Glutamatergic neuron (in vitro differentiated cells): ENCODE data around the gene KIRREL3. TPM values are rescaled to one million over a fixed set of nuclear protein-coding genes. Genes with fewer than 3 reads are reported as not detected.

ENCODE experiments used
- DNase-seq: peaks from one replicate; pipeline ENCODE4 v3.0.0; 2022
- H3K27ac Mint-ChIP-seq: one replicate; pipeline ENCODE4 v1.8.0; 2020; ENCODE audit warnings: mild to moderate bottlenecking, mixed read lengths, inconsistent platforms; ENCODE audit not compliant: unreplicated experiment
- H3K27me3 Mint-ChIP-seq: one replicate; pipeline ENCODE4 v1.8.0; 2020; ENCODE audit warnings: mild to moderate bottlenecking, moderate library complexity, mixed read lengths, inconsistent platforms; ENCODE audit not compliant: unreplicated experiment
- H3K36me3 Mint-ChIP-seq: one replicate; pipeline ENCODE4 v1.8.0; 2020; ENCODE audit warnings: mild to moderate bottlenecking, mixed read lengths, inconsistent platforms; ENCODE audit not compliant: unreplicated experiment
- H3K4me1 Mint-ChIP-seq: one replicate; pipeline ENCODE4 v1.8.0; 2020; ENCODE audit warnings: mild to moderate bottlenecking, low read depth, mixed read lengths, inconsistent platforms; ENCODE audit not compliant: unreplicated experiment
- H3K4me3 Mint-ChIP-seq: one replicate; pipeline ENCODE4 v1.8.0; 2020; ENCODE audit warnings: mild to moderate bottlenecking, mixed read lengths, inconsistent platforms; ENCODE audit not compliant: unreplicated experiment
- H3K9me3 Mint-ChIP-seq: one replicate; pipeline ENCODE4 v1.8.0; 2020; ENCODE audit warnings: mild to moderate bottlenecking, moderate library complexity, mixed read lengths, inconsistent platforms; ENCODE audit not compliant: unreplicated experiment
- CTCF ChIP-seq: fragments of 200-600 bp; sonication (generic); IDR thresholded peaks from one replicate; pipeline ENCODE4 v1.5.0; 2021; ENCODE audit not compliant: partially characterized antibody, unreplicated experiment
- total RNA-seq: library from RNA; stranded (reverse); fragmentation: NEBNext Ultra II Directional; extraction: Animal tissue kit (Norgen Biotek cat#: 25700); gene quantifications from one replicate; pipeline ENCODE4 v1.2.1, GENCODE V29; 2021; ENCODE audit not compliant: unreplicated experiment

Gene KIRREL3
- total RNA-seq, 1 donor from 2014 or later, result 25.3 TPM

DNA sequence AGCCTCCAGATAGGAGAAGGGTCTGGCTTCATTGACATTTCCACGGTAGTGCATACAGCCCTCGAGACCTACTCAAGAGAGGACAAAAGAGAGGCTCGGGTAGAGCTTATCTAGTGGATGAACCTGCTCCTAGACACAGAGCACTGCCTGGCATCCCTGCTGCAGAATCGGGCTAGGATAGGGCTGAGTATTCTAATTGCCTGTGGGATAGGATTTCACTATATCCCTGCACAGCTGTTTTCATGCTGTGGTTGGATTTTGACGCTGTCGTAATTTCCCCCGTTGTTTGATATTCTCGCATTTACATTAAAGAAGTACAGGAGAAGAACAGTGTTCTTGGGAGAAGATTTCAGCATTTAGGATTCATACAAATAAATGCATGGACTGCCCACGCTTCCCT, 107.8 kb downstream of the KIRREL3 start:
- Mint-ChIP-seq H3K27me3 (peaks cover 2% of the 10 kb centered on the region), H3K9me3 (peaks cover 4% of the 10 kb centered on the region), H3K36me3 (peaks cover 13% of the 10 kb centered on the region), H3K4me1 (peaks cover 19% of the 10 kb centered on the region), H3K27ac (no peak overlapping the region), H3K4me3 (no peak overlapping the region)
- no peak for DNase-seq
- no peak for TF ChIP-seq CTCF

DNA sequence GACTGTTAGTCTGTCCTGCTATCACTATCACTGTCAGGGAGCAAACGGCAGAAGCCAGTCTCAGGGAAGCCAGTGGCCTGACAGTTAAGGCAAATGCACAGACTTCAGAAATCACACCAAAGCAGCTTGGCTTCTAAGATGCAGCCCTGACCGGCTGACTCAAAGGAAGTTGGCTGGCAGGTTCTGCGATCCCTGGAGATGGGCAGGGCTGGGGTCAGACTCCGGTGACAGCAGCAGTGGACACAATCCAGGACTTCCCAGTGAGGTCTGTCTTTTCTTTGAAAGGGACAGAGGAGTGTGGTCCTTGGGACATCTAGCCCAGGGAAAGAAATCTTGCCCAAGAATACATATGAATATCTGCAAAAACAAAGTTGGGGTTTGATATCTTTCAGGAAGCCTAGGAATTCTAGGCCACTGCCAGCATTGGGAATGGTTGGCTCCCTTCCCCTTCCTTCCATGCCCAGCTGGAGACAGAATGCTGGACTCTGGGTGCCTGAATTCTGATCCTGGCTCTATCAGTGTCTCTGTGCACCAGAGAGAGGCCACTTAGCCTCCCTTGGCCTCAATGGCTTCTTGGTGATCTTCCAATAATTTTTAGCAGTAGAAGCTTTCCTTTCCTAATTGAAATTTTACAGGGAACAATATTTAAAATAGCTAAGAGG, 108.9 kb downstream of the KIRREL3 start:
- Mint-ChIP-seq H3K27ac (no peak overlapping the region), H3K4me1 (peaks cover 19% of the 10 kb centered on the region), H3K4me3 (no peak overlapping the region), H3K36me3 (peaks cover 8% of the 10 kb centered on the region), H3K9me3 (peaks cover 4% of the 10 kb centered on the region), H3K27me3 (peaks cover 2% of the 10 kb centered on the region)
- no peak for DNase-seq
- no peak for TF ChIP-seq CTCF

DNA sequence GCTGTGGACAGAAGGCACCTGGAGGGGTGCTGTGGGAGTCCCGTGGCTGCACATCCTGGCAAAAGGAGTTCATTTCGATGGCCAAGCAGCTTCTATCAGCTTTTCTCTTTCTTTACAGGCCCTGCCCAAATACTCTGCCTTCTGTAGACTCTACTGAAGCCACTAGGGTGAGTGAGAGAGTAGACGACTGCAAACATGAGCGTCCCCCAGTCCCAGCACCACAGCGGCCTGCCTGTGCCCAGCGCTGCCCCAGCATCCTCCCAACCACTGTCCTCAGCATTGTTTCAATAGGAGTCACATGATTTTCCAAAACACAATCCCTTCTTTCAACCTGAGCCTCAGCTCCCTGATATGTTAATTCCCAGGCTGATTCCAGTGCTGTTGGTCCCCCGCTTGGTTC, 110.0 kb downstream of the KIRREL3 start:
- no peak for DNase-seq
- Mint-ChIP-seq H3K9me3 (peaks cover 3% of the 10 kb centered on the region), H3K27me3 (peaks cover 2% of the 10 kb centered on the region), H3K4me1 (peaks cover 19% of the 10 kb centered on the region), H3K27ac (no peak overlapping the region), H3K4me3 (no peak overlapping the region), H3K36me3 (peaks cover 3% of the 10 kb centered on the region)
- TF ChIP-seq CTCF, result no peak

DNA sequence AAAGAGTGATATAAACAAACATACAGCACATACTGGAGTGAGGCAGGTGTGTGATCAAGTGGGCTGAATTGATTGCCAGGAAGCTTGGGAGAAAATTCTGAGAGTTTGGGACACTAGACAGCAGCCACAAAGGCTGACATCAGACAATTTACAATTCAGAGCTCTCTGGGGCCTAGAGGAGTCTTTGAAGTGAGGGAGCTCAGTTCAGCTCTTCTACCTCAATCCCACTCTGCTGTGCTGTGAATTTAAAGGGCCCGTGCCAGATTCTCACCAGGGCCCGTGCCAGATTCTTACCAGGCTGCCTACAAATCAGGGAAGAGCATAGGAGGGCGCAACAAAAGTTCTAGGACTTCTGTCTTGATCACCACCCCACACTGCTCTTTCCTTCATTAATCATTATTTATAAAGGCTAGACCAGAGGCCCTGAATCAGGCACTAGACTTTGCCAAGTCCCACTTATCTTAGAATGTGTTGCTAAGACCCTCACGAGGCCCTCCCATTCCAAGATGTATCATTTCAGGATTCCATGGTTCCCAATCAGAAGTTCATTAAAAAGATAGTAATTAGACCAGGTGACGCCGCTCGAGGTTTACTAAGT, 112.4 kb downstream of the KIRREL3 start:
- Mint-ChIP-seq H3K36me3 (no peaks in the 10 kb centered on the region), H3K4me3 (no peak overlapping the region), H3K27ac (no peak overlapping the region), H3K27me3 (peaks cover 2% of the 10 kb centered on the region), H3K9me3 (peaks cover 3% of the 10 kb centered on the region), H3K4me1 (peaks cover 13% of the 10 kb centered on the region)
- no peak for TF ChIP-seq CTCF
- DNase-seq, result no peak

- Mint-ChIP-seq H3K4me3 (no peak overlapping the region), H3K27ac (no peak overlapping the region), H3K9me3 (peaks cover 3% of the 10 kb centered on the region), H3K36me3 (no peaks in the 10 kb centered on the region), H3K27me3 (peaks cover 5% of the 10 kb centered on the region), H3K4me1 (peaks cover 6% of the 10 kb centered on the region)
- no peak for DNase-seq
- no peak for TF ChIP-seq CTCF
Observed at GRCh38 chr11:126886636-126887035, 113.9 kb downstream of the KIRREL3 start.
